Measurements from ENCODE around the gene MLEC. TPM values are rescaled to one million over a fixed set of nuclear protein-coding genes. Genes with fewer than 3 reads are reported as not detected.
"Not testable (repeated sequence)": the region's sequence is repeated elsewhere in the genome, so short reads cannot be mapped to it uniquely, and the experiment has no call there.

Gene MLEC
- total RNA-seq, 1 experiment from 2014 or later = 143 TPM

GRCh38 chr12:120656008-120656407 lies 30.9 kb upstream of the MLEC start:
- Histone ChIP-seq H3K36me3 (no peaks in the 10 kb centered on the region), H3K9me3 (no peaks in the 10 kb centered on the region), H3K27me3 (peaks cover 9% of the 10 kb centered on the region), H3K4me3 (no peak overlapping the region)
- DNase-seq = no peak

GRCh38 chr12:120658286-120659150 lies 28.4 kb upstream of the MLEC start:
- H3K27me3 ChIP-seq = no peaks in the 10 kb centered on the region
- DNase-seq = no peak
- H3K9me3 ChIP-seq = no peaks in the 10 kb centered on the region
- H3K36me3 ChIP-seq = no peaks in the 10 kb centered on the region
- no peak overlapping the region for H3K4me3 ChIP-seq

DNA sequence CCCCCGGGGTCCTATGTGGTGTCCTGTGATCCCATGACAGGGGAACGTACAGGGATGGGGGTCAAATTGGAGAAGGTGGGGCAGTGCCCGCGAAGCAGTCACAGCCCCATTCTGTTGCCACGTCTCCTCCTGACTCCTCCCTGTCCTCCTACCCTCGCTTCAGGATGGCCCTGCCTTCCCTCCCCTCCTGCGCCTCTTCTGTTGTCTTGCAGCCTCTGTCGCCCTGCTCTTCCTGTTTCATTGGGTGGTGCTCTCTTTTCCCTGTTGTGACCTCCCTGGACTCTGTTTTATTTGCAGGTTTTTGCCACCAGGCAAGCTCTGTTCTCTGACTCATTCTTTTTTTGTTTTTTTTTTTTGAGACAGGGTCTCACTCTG lies 27.8 kb upstream of the MLEC start:
- Histone ChIP-seq H3K36me3 (no peaks in the 10 kb centered on the region), H3K4me3 (no peak overlapping the region), H3K27me3 (no peaks in the 10 kb centered on the region), H3K9me3 (no peaks in the 10 kb centered on the region)
- DNase-seq = no peak

- no peak for DNase-seq
- Histone ChIP-seq H3K4me3 (no peak overlapping the region), H3K27me3 (no peaks in the 10 kb centered on the region), H3K9me3 (no peaks in the 10 kb centered on the region), H3K36me3 (no peaks in the 10 kb centered on the region)
Observed at GRCh38 chr12:120661432-120661831, 25.5 kb upstream of the MLEC start.

GRCh38 chr12:120662879-120663278 lies 24.1 kb upstream of the MLEC start:
- H3K9me3 ChIP-seq = no peaks in the 10 kb centered on the region
- no peak for DNase-seq
- no peaks in the 10 kb centered on the region for H3K27me3 ChIP-seq
- no peaks in the 10 kb centered on the region for H3K36me3 ChIP-seq
- no peak overlapping the region for H3K4me3 ChIP-seq

GRCh38 chr12:120663741-120664140 lies 23.2 kb upstream of the MLEC start:
- Histone ChIP-seq H3K27me3 (no peaks in the 10 kb centered on the region), H3K4me3 (no peak overlapping the region), H3K9me3 (no peaks in the 10 kb centered on the region), H3K36me3 (no peaks in the 10 kb centered on the region)
- no peak for DNase-seq

DNA sequence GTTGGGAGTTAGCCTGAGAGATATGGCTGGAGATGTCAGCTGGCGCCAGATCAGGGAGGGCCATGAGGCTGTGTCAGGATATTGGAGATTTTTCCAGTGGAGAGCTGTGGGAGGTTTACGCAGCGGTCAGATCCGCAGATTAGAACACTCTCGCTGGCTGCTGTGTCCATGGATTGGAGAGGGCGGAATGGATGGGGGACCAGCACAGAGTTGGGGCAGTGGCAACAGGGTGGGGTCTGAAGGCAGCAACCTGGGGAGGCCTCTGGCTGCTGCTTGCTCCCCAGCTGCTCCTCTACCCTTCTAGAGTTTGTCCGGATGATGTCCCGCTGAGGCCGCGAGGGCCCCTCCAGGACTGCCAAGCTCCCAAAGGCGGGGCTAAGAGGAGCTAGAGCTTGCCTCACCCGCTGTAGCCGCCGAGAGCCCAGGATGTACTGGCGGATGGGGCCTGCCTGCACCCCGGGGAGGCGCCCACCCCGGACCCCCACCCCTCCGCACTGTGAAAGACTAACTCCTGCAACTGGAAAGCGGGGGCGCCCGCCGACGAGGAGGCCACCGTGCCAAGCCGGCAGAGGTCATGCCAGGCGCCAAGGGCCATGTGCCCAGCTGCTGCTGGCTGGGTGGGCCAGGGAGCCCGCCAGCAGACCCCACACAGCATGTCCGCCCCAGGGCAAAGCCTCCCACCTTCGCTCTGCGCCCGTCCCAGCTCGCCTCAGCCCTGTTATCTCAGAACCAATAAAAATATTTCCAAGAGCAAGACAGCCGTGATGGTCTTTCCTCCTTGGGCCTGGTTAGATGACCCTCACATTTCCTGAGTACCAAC lies 20.2 kb upstream of the MLEC start:
- Histone ChIP-seq H3K9me3 (no peaks in the 10 kb centered on the region), H3K36me3 (no peaks in the 10 kb centered on the region)

DNA sequence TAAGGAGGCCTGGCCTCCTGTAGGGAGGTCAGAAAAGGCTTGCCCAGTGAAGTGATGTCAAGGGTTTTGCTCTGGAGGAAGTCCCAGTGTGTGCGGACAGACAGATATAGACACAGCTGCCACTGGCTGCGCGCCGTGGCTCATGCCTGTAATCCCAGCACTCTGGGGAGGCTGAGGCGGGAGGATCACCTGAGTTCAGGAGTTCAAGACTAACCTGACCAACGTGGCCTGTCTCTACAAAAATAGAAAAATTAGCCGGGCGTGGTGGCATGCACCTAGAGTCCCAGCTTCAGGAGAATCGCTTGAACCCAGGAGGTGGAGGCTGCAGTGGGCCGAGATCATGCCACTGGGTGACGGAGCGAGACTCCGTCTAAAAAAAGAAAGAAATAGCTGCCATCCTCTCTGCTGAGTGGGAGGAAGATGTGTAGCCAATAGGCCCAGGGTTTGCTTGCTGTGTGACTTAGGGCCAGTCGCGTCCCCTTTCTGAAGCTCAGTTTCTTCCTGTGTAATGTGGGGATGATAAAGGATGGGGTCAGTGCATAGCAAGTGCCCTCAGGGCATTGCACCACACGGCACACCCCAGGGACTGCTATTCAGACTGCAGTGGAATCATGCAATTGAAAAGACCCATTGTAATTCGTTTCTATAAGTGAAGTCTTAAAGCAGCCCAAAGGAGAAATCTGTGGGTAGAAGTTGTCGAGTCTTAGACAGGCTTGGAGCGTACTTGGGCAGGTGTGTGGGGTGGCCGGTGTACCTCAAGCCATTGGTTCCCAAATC lies 18.7 kb upstream of the MLEC start:
- Histone ChIP-seq H3K4me3 (no peak overlapping the region), H3K27me3 (no peaks in the 10 kb centered on the region), H3K9me3 (no peaks in the 10 kb centered on the region), H3K36me3 (no peaks in the 10 kb centered on the region)
- no peak for DNase-seq

More for the DNA sequence above, 20.2 kb upstream of the MLEC start:
- no peak overlapping the region for H3K4me3 ChIP-seq
- no peaks in the 10 kb centered on the region for H3K27me3 ChIP-seq
- DNase-seq = no peak

GRCh38 chr12:120668868-120669840 lies 17.8 kb upstream of the MLEC start:
- Histone ChIP-seq H3K4me3 (no peak overlapping the region), H3K27me3 (no peaks in the 10 kb centered on the region), H3K36me3 (no peaks in the 10 kb centered on the region), H3K9me3 (no peaks in the 10 kb centered on the region)
- DNase-seq = peak; percentile 26

DNA sequence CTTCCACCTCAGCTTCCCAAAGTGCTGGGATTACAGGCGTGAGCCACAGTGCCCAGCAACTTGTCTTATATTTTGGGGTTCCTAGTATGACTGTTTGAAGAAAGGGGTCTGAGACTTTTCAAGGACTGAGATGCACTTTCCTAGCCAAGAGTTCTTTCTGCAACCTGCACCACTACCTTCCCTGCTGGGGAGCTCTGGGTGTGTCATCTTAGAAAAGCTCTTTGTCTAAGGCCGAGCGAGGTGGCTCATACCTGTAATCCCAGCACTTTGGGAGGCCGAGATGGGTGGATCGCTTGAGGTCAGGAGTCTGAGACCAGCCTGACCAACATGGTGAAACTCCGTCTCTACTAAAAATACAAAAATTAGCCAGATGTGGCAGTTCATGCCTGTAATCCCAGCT lies 16.7 kb upstream of the MLEC start:
- not testable (repeated sequence) for H3K36me3 ChIP-seq, H3K9me3 ChIP-seq, DNase-seq, H3K4me3 ChIP-seq, H3K27me3 ChIP-seq

DNA sequence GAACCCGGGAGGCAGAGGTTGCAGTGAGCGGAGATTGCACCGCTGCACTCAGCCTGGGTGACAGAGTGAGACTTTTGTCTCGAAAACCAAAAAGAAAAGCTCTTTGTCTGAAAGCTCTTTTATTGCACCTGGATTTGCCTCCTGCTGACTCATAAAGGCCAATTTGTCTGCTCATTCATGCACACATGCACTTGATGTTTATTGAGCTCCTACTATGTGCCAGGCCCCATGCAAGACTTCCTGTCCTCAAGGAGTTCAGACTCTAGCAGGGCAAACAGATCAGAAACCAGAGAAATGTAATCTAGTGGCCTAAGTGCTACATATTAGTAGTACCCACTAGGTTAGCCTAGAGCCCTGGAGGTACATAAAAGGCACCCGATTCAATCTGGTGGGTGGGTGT lies 16.3 kb upstream of the MLEC start:
- H3K9me3 ChIP-seq = no peaks in the 10 kb centered on the region
- no peaks in the 10 kb centered on the region for H3K36me3 ChIP-seq
- H3K27me3 ChIP-seq = no peaks in the 10 kb centered on the region
- H3K4me3 ChIP-seq = no peak overlapping the region
- DNase-seq = no peak

- no peaks in the 10 kb centered on the region for H3K36me3 ChIP-seq
- H3K9me3 ChIP-seq = no peaks in the 10 kb centered on the region
- DNase-seq = no peak
Observed at GRCh38 chr12:120674097-120674636, 12.8 kb upstream of the MLEC start.

GRCh38 chr12:120677765-120678473 lies 9.0 kb upstream of the MLEC start:
- H3K36me3 ChIP-seq = no peaks in the 10 kb centered on the region
- H3K4me3 ChIP-seq = no peak overlapping the region
- peak; percentile 37 for DNase-seq

More at GRCh38 chr12:120674097-120674636, 12.8 kb upstream of the MLEC start:
- H3K27me3 ChIP-seq = no peaks in the 10 kb centered on the region
- no peak overlapping the region for H3K4me3 ChIP-seq

GRCh38 chr12:120678572-120678971 lies 8.4 kb upstream of the MLEC start:
- Histone ChIP-seq H3K36me3 (no peaks in the 10 kb centered on the region), H3K9me3 (no peaks in the 10 kb centered on the region), H3K4me3 (no peak overlapping the region), H3K27me3 (no peaks in the 10 kb centered on the region)
- DNase-seq = no peak

More at GRCh38 chr12:120677765-120678473, 9.0 kb upstream of the MLEC start:
- H3K27me3 ChIP-seq = no peaks in the 10 kb centered on the region
- no peaks in the 10 kb centered on the region for H3K9me3 ChIP-seq

DNA sequence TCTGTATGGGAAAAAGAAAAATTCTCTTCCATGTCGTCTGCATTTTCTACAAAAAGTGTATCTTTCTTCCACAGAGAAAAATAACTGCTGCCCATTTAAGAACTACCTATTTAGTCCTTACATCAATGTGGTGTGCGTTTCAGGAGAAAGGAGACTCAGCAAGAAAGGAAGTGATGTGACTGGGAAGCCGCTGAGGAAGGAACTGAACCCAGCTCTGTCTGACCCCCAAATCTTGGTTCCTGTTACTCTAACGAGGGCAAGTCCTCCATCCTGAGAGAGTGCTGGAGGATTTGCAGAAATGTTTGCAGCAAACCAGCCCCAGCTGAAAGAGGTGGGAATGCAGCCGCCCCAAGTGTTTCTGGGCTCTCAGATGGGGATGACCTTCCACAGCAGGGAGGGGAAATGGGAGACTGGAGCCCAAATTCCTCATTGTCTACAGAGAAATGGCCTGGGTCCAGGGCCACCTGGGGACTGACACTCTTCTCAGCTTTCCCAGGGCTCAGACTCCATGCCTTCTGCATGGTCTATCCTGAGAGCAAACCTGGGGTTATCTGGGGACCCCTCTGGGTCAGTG lies 6.7 kb upstream of the MLEC start:
- H3K27me3 ChIP-seq = no peaks in the 10 kb centered on the region
- no peaks in the 10 kb centered on the region for H3K36me3 ChIP-seq
- no peak for DNase-seq
- H3K4me3 ChIP-seq = no peak overlapping the region
- no peaks in the 10 kb centered on the region for H3K9me3 ChIP-seq

Measured in MG63 (cell line).